GM12878 (cell line): Measurements from ENCODE around the gene ZBTB48. TPM values are rescaled to one million over a fixed set of nuclear protein-coding genes. Genes with fewer than 3 reads are reported as not detected.

Source experiments
- ATAC-seq: fragments of 200-7000 bp; cut with Tn5 transposase; 3 replicates; pipeline ENCODE4 v1.9.1; 2020; ENCODE audit warnings: mild to moderate bottlenecking, moderate library complexity
- BruUV-seq: library from RNA; stranded (reverse); fragments of 400-500 nt; replicated peaks from 2 replicates; lab custom pipeline; 2021; lab: Mats Ljungman, UMichigan
- CTCF ChIA-PET: fragments of 300-600 bp; sonication (Branson Sonifier 250); formaldehyde crosslinking; extraction: SDS; loops from one replicate; lab custom pipeline; 2021; ENCODE audit warnings: inconsistent platforms; lab: Yijun Ruan, JAX
- POLR2A ChIA-PET: fragments of 350-600 bp; formaldehyde crosslinking; extraction: SDS; loops from one replicate; lab custom pipeline; 2021; ENCODE audit warnings: inconsistent platforms; lab: Charles Lee
- RAD21 ChIA-PET: fragments of 300-600 bp; sonication (Branson Sonifier 250); formaldehyde crosslinking; loops from one replicate; lab custom pipeline; 2023; ENCODE audit warnings: antibody characterized with exemption; ENCODE audit not compliant: unreplicated experiment; lab: Charles Lee
- SMC1A ChIA-PET: fragments of 300-600 bp; sonication (Branson Sonifier 250); formaldehyde crosslinking; loops from one replicate; lab custom pipeline; 2023; ENCODE audit not compliant: unreplicated experiment, uncharacterized antibody; lab: Charles Lee
- DNase-seq: peaks from one replicate; pipeline ENCODE4 v3.0.0-alpha.2; 2011; ENCODE audit warnings: low read depth, low spot score
- FAIRE-seq: peaks from 3 replicates; lab custom pipeline; 2011; peaks lifted over from hg19 to GRCh38; lab: Jason Lieb, UNC
- H2AFZ ChIP-seq: 2 replicates; pipeline ENCODE4 v1.6.0; 2011; ENCODE audit warnings: low read depth, low read length, control low read depth; ENCODE audit not compliant: control insufficient read depth
- H3K27ac ChIP-seq: 2 replicates; pipeline ENCODE4 v1.5.1; 2011; ENCODE audit warnings: control low read depth; ENCODE audit not compliant: control insufficient read depth, insufficient read depth
- H3K27me3 ChIP-seq, 2 experiments: replicated peaks in 1 of 2; 2 replicates each; pipeline versions ENCODE4 v1.6.0 to v1.6.1; 2011; ENCODE audit warnings: low read length in 1 of 2; ENCODE audit not compliant: control insufficient read depth in 2 of 2, insufficient read depth in 2 of 2
- H3K36me3 ChIP-seq, 2 experiments: 2 replicates each; pipeline ENCODE4 v1.5.1; 2011; ENCODE audit warnings: low read length in 1 of 2; ENCODE audit not compliant: control insufficient read depth in 2 of 2, insufficient read depth in 2 of 2
- H3K4me1 ChIP-seq: 2 replicates; pipeline ENCODE4 v1.6.1; 2011; ENCODE audit warnings: mild to moderate bottlenecking, low read length, moderate library complexity, mixed read lengths; ENCODE audit not compliant: control insufficient read depth, insufficient read depth
- H3K4me2 ChIP-seq: 2 replicates; pipeline ENCODE4 v1.6.0; 2011; ENCODE audit warnings: control low read depth; ENCODE audit not compliant: control insufficient read depth, insufficient read depth
- H3K4me3 ChIP-seq: fragments of 200-600 bp; sonication (generic); 2 replicates; pipeline ENCODE4 v1.5.1; 2016
- H3K79me2 ChIP-seq: 2 replicates; pipeline ENCODE4 v1.6.0; 2011; ENCODE audit warnings: low read length; ENCODE audit not compliant: control insufficient read depth, insufficient read depth
- H3K9ac ChIP-seq: 2 replicates; pipeline ENCODE4 v1.8.0; 2011; ENCODE audit warnings: low read length, control low read depth, mixed read lengths; ENCODE audit not compliant: control insufficient read depth, insufficient read depth
- H3K9me3 ChIP-seq: replicated peaks from 3 replicates; pipeline ENCODE4 v1.5.1; 2011; ENCODE audit warnings: mild to moderate bottlenecking, low read length; ENCODE audit not compliant: control insufficient read depth, insufficient read depth
- H4K20me1 ChIP-seq: 2 replicates; pipeline ENCODE4 v1.6.0; 2011; ENCODE audit not compliant: control insufficient read depth, insufficient read depth
- CEBPB ChIP-seq, 2 experiments: fragments of 150-350 bp in 1 of 2; IDR thresholded peaks; 2 replicates each; pipeline ENCODE4 v1.6.1; 2012 to 2014; ENCODE audit warnings: low read depth in 2 of 2, low read length in 2 of 2, borderline replicate concordance in 1 of 2, inconsistent platforms in 1 of 2
- FOS ChIP-seq: IDR thresholded peaks from 3 replicates; pipeline ENCODE4 v1.6.1; 2011; ENCODE audit warnings: borderline replicate concordance; ENCODE audit not compliant: insufficient read length; ENCODE audit errors: extremely low read depth
- NR2C2 ChIP-seq: IDR thresholded peaks from 2 replicates; pipeline ENCODE4 v1.6.1; 2011; ENCODE audit warnings: borderline replicate concordance, low read depth; ENCODE audit not compliant: control insufficient read depth, insufficient read length
- POLR2A ChIP-seq: IDR thresholded peaks from 2 replicates; pipeline ENCODE4 v1.6.1; 2011; ENCODE audit warnings: low read depth, mild to moderate bottlenecking, low read length
- SIN3A ChIP-seq: IDR thresholded peaks from 2 replicates; pipeline ENCODE4 v1.6.1; 2012; ENCODE audit warnings: low read depth, low read length, improper control_type of control experiment
- SIX5 ChIP-seq: IDR thresholded peaks from 2 replicates; pipeline ENCODE4 v1.6.1; 2011; ENCODE audit warnings: mild to moderate bottlenecking, low read depth, low read length, moderate library complexity; ENCODE audit not compliant: severe bottlenecking
- SREBF1 ChIP-seq: IDR thresholded peaks from 2 replicates; pipeline ENCODE4 v1.6.1; 2012; ENCODE audit warnings: mild to moderate bottlenecking, low read length
- ZNF207 ChIP-seq: fragments of 450-650 bp; IDR thresholded peaks from 2 replicates; pipeline ENCODE4 v1.6.1; 2014; ENCODE audit warnings: antibody characterized with exemption, mild to moderate bottlenecking, borderline replicate concordance
- WGBS: methylation state at CpG from one replicate; pipeline ENCODE4 v1.1.6; 2016; ENCODE audit warnings: low lambda C conversion rate; ENCODE audit not compliant: insufficient replicate concordance, insufficient coverage; ENCODE audit errors: missing lambda C conversion rate; 5-methylcytosine and 5-hydroxymethylcytosine counted together
- in situ Hi-C: fragments of 300-500 bp; cut with MboI; formaldehyde crosslinking; loops from 9 replicates; pipeline ENCODE4 v1.14.3; 2018; ENCODE audit warnings: mixed read lengths
- intact Hi-C: fragments of 100-400 bp; cut with micrococcal nuclease; formaldehyde crosslinking; loops from one replicate; pipeline ENCODE4 v1.14.2; 2022; ENCODE audit not compliant: unreplicated experiment
- polyA plus RNA-seq, 11 experiments: library from polyadenylated mRNA; depleted of rRNA in 4 of 11; unstranded in 6 of 11; stranded (reverse) in 5 of 11; fragments of >200 nt; fragmentation: Nextera tagmentation in 4 of 11; fragmentation: Illumina TruSeq in 1 of 11; extraction: Ambion mirVana in 4 of 11; extraction: Trizol in 1 of 11; gene quantifications; 1 replicate in 1 of 11; 2 replicates in 10 of 11; pipeline versions ENCODE4 v1.2.1 to v1.2.3, GENCODE V29; 2011 to 2016; ENCODE audit warnings: inconsistent platforms in 2 of 11, missing spikeins in 2 of 11, low read depth in 1 of 11
- total RNA-seq, 4 experiments: library from RNA; depleted of rRNA in 3 of 4; stranded (reverse); fragments of >200 nt in 3 of 4; fragmentation: Illumina TruSeq in 1 of 4; extraction: Trizol in 1 of 4; gene quantifications; 2 replicates each; pipeline versions ENCODE4 v1.2.1 to v1.2.3, GENCODE V29; 2013 to 2021

ZBTB48 gene
- total and polyA plus RNA-seq, 10 of the 15 experiments (the other 5 are each of a cell fraction or from before 2014, with no cell fraction given): 1.00 to 25.3 (median 16.7) TPM

DNA sequence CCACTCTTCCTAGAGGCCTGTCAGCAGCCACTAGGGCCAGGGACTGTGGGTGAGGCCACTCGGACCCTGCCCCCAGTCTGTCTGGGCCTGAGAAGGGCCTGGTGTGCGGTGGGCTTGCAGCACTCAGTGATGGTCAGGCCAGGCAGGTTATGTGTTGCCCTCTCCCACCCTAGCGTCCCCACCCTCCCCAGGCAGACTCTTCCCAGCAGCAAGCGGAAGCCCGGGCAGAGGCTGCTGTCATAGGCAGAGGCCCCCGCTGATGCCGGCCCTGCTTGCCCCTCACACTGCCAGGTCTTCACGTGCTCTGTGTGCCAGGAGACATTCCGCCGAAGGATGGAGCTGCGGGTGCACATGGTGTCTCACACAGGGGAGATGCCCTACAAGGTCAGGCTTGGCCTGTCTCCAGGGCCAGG lies 6.6 kb downstream of the ZBTB48 start:
- Histone ChIP-seq H2AFZ (no peak overlapping the region), H3K79me2 (peaks cover 7% of the 10 kb centered on the region), H4K20me1 (no peaks in the 10 kb centered on the region)
- no peak for TF ChIP-seq SIX5
- TF ChIP-seq NR2C2: no peak
- TF ChIP-seq SIN3A: no peak
- no peak for TF ChIP-seq SREBF1
- TF ChIP-seq FOS: no peak
- no peak for TF ChIP-seq ZNF207
- TF ChIP-seq, all 136 proteins: peak for 0
- H3K27ac ChIP-seq: no peak overlapping the region
- ChIA-PET POLR2A (no interaction called here), RAD21 (no interaction called here), CTCF (no interaction called here), SMC1A (no interaction called here)
- no peak for DNase-seq
- ATAC-seq: no peak
- no peak overlapping the region for H3K4me2 ChIP-seq
- no peak overlapping the region for H3K4me3 ChIP-seq
- peaks cover 7 to 10% of the 10 kb centered on the region in 2 experiments; a peak in 3 of 4 replicates for H3K36me3 ChIP-seq
- no peaks in the 10 kb centered on the region for H3K9me3 ChIP-seq
- FAIRE-seq: no peak
- no peaks in the 10 kb centered on the region for H3K27me3 ChIP-seq
- WGBS: 89% methylated on average over 11 of the region's 11 CpGs
- in situ Hi-C loops (no loop called here), intact Hi-C loops (no loop called here)
- no TSS peak for BruUV-seq
- no peak overlapping the region for H3K9ac ChIP-seq
- H3K4me1 ChIP-seq: peaks cover 8% of the 10 kb centered on the region

DNA sequence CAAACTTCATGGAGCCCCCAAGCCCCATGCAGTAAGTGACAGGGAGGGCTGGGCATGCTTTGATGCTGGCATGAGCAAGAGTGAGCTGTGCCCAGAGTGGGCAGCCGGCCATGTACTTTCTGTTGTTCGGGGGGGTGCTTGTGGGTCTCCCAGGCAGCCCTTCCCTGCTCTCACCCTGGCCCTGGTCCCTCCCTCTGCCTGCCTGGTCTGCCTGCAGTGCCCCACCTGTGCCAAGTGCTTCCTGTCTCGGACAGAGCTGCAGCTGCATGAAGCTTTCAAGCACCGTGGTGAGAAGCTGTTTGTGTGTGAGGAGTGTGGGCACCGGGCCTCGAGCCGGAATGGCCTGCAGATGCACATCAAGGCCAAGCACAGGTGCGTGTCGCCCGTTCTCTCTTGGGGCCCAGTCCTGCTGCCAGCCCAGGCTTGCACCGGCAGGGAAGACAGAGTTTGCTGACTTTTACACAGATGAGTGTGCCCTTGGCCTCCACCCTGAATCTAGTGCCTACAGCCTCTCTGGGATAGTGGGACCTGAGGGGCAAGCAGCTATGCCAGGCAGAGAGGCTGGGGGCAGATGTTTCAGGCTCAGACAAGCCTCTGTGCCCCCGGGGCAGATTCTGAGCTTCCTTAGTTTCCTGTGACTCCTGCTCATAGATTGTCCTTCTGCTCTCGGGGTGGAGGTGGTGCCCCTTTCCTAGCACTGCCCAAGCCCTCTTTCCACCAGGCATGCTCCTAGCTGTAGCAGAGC lies 7.6 kb downstream of the ZBTB48 start:
- in situ Hi-C loops: no loop called here
- no peak overlapping the region for H3K27ac ChIP-seq
- ATAC-seq: no peak

More for the DNA sequence above, 7.6 kb downstream of the ZBTB48 start:
- CTCF ChIA-PET: interaction anchor here (0.5 kb wide), 1 partner anchor 24 kb away, joined by 4 read pairs; no protein-coding TSS in a partner anchor
- RAD21 ChIA-PET: no interaction called here
- Histone ChIP-seq H3K4me1 (no peaks in the 10 kb centered on the region; the same call in 1 of the 2 replicates), H3K27me3 (no peaks in the 10 kb centered on the region), H3K36me3 (peaks cover 7 to 10% of the 10 kb centered on the region in 2 experiments; a peak in 3 of 4 replicates), H3K9me3 (no peaks in the 10 kb centered on the region), H3K4me2 (no peak overlapping the region), H3K9ac (no peak overlapping the region), H2AFZ (no peak overlapping the region), H3K79me2 (peaks cover 3% of the 10 kb centered on the region), H4K20me1 (no peaks in the 10 kb centered on the region), H3K4me3 (no peak overlapping the region)
- BruUV-seq: no TSS peak
- intact Hi-C loops: no loop called here
- TF ChIP-seq POLR2A (peak; percentile 7), CEBPB (IDR thresholded peaks at IDR 0.05; ENCODE audit: borderline replicate concordance in 1 of 2, low read depth in 2 of 2, low read length in 2 of 2) (no peak)
- FAIRE-seq (no peak), DNase-seq (no peak)
- 39% methylated on average over 13 of the region's 13 CpGs for WGBS
- POLR2A ChIA-PET: interaction anchor here (1.1 kb wide), 1 partner anchor 13 kb away, joined by 3 read pairs; no protein-coding TSS in a partner anchor
- SMC1A ChIA-PET: no interaction called here
